Stimulated activated CD8-positive, alpha-beta memory T cell treated with anti-CD3 and anti-CD28 coated beads, Interleukin-12 subunit alpha, Interleukin-12 subunit beta, amount 100 ng/mL, for 4 hours (primary cell): ENCODE results near the gene RALBP1.

ENCODE experiments used
- DNase-seq: peaks from one replicate; pipeline ENCODE4 v3.0.0-alpha.2; 2020; ENCODE audit warnings: low read depth

Gene RALBP1

GRCh38 chr18:9547782-9548181, 72.5 kb downstream of the RALBP1 start:
- no peak for DNase-seq

- no peak for DNase-seq
These were observed 74.1 kb downstream of the RALBP1 start for GRCh38 chr18:9549405-9549804.

GRCh38 chr18:9550429-9550828, 75.1 kb downstream of the RALBP1 start:
- DNase-seq, result no peak

GRCh38 chr18:9552191-9552590, 76.9 kb downstream of the RALBP1 start:
- no peak for DNase-seq

- DNase-seq, result no peak
These were observed 77.3 kb downstream of the RALBP1 start for GRCh38 chr18:9552616-9553015.

GRCh38 chr18:9557250-9557943, 82.1 kb downstream of the RALBP1 start:
- DNase-seq, result no peak

GRCh38 chr18:9558387-9559064, 83.2 kb downstream of the RALBP1 start:
- DNase-seq, result no peak

- no peak for DNase-seq
These were observed 83.9 kb downstream of the RALBP1 start for GRCh38 chr18:9559253-9559652.

GRCh38 chr18:9561759-9562158, 86.4 kb downstream of the RALBP1 start:
- no peak for DNase-seq

- no peak for DNase-seq
These were observed 87.3 kb downstream of the RALBP1 start for GRCh38 chr18:9562584-9562983.

GRCh38 chr18:9563331-9563730, 88.0 kb downstream of the RALBP1 start:
- no peak for DNase-seq

- DNase-seq, result no peak
These were observed 90.1 kb downstream of the RALBP1 start for GRCh38 chr18:9565407-9565806.

GRCh38 chr18:9568186-9568585, 92.9 kb downstream of the RALBP1 start:
- no peak for DNase-seq

- no peak for DNase-seq
These were observed 93.9 kb downstream of the RALBP1 start for GRCh38 chr18:9569178-9569577.

- DNase-seq, result no peak
These were observed 94.9 kb downstream of the RALBP1 start for GRCh38 chr18:9570255-9570654.

- no peak for DNase-seq
These were observed 96.2 kb downstream of the RALBP1 start for GRCh38 chr18:9571546-9571945.

GRCh38 chr18:9574473-9575115, 99.3 kb downstream of the RALBP1 start:
- DNase-seq, result no peak

- DNase-seq, result no peak
These were observed 100.2 kb downstream of the RALBP1 start for GRCh38 chr18:9575558-9575957.

GRCh38 chr18:9577361-9577760, 102.0 kb downstream of the RALBP1 start:
- DNase-seq, result no peak

- no peak for DNase-seq
These were observed 103.0 kb downstream of the RALBP1 start for GRCh38 chr18:9578306-9578705.

- DNase-seq, result no peak
These were observed 106.4 kb downstream of the RALBP1 start for GRCh38 chr18:9581667-9582066.

- DNase-seq, result no peak
These were observed 111.5 kb downstream of the RALBP1 start for GRCh38 chr18:9586814-9587213.
